ENCODE data around the gene FGGY. TPM values are rescaled to one million over a fixed set of nuclear protein-coding genes. Genes with fewer than 3 reads are reported as not detected.

FGGY gene
- total and polyA plus RNA-seq, 11 donors = 7.2 to 42.9 (median 32.0) TPM

DNA sequence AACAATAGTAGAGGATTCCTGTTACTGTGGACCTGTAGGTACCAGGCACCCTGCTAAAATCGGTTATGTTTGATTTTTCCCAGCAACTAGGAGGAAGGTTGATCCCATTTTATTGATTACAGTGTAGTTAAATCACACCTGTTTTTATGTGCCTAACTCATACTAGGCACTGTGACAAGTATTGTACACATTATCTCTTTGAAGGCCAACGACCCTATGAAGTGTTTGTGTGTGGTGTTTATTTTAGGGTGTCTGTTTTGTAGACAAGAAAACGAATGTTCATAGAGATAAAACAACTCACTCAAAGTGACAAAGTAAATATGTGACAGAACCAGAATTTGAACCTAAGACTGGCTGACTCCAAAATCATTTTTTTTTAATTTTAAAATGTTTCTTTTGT is 49.5 kb downstream of the FGGY start:
- intact Hi-C loops (cut with DNase I) = no loop called here

DNA sequence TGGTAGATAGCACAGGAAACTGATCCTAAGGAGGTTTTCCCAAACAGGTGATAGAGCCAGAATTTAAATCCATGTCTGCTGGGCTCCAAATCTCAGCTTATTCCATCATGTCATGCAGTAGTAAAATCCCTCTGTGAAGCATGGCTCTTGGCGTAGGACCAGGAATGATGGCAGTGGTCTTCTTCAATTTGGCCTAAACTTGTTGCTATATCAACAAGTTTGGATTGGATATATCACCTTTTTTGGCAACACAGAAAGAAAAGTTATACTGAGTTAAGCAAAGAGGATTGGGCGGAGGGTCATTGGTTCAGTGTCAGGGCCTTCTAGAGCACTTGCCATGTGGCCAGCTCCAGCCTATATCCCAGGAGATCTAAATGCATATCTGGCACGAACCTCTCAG is 52.2 kb downstream of the FGGY start:
- 87 to 95% (median 92%) methylated on average over 3 of the region's 3 CpGs for WGBS, 4 donors
- no peak for DNase-seq
- intact Hi-C loops (cut with DNase I) = no loop called here

More for the DNA sequence above, 49.5 kb downstream of the FGGY start:
- H3K36me3 ChIP-seq = peaks cover 0 to 5% (median 0%) of the 10 kb centered on the region in 9 donors
- no peaks in the 10 kb centered on the region for H3K27me3 ChIP-seq
- DNase-seq = no peak
- TF ChIP-seq, protein P1, sequence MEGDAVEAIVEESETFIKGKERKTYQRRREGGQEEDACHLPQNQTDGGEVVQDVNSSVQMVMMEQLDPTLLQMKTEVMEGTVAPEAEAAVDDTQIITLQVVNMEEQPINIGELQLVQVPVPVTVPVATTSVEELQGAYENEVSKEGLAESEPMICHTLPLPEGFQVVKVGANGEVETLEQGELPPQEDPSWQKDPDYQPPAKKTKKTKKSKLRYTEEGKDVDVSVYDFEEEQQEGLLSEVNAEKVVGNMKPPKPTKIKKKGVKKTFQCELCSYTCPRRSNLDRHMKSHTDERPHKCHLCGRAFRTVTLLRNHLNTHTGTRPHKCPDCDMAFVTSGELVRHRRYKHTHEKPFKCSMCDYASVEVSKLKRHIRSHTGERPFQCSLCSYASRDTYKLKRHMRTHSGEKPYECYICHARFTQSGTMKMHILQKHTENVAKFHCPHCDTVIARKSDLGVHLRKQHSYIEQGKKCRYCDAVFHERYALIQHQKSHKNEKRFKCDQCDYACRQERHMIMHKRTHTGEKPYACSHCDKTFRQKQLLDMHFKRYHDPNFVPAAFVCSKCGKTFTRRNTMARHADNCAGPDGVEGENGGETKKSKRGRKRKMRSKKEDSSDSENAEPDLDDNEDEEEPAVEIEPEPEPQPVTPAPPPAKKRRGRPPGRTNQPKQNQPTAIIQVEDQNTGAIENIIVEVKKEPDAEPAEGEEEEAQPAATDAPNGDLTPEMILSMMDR (IDR thresholded peaks at IDR 0.05) = no peak
- no peak for TF ChIP-seq POLR2A (IDR thresholded peaks at IDR 0.05)
- H3K4me1 ChIP-seq = no peaks in the 10 kb centered on the region
- H3K9me3 ChIP-seq = no peaks in the 10 kb centered on the region
- ATAC-seq = no peak
- WGBS, 4 donors = 57 to 78% (median 70%) methylated on average over 3 of the region's 3 CpGs
- no peak overlapping the region for H3K27ac ChIP-seq
- H3K4me3 ChIP-seq = no peak overlapping the region

GRCh38 chr1:59350521-59350920 is 53.6 kb downstream of the FGGY start:
- Histone ChIP-seq H3K27me3 (no peaks in the 10 kb centered on the region), H3K4me3 (no peak overlapping the region), H3K27ac (no peak overlapping the region), H3K4me1 (peaks cover 0 to 14% (median 0%) of the 10 kb centered on the region in 12 donors), H3K36me3 (peaks cover 0 to 5% (median 0%) of the 10 kb centered on the region in 9 donors), H3K9me3 (no peaks in the 10 kb centered on the region)
- intact Hi-C loops (cut with DNase I) = no loop called here
- WGBS, 4 donors = 83 to 85% (median 85%) methylated on average over 2 of the region's 2 CpGs
- DNase-seq (no peak), ATAC-seq (no peak)
- TF ChIP-seq POLR2A (IDR thresholded peaks at IDR 0.05) = no peak
- TF ChIP-seq, protein P1 (IDR thresholded peaks at IDR 0.05) = no peak

More for the DNA sequence above, 52.2 kb downstream of the FGGY start:
- no peak for TF ChIP-seq POLR2A (IDR thresholded peaks at IDR 0.05)
- TF ChIP-seq, protein P1 (IDR thresholded peaks at IDR 0.05) = no peak
- ATAC-seq = no peak
- H3K36me3 ChIP-seq = peaks cover 0 to 5% (median 0%) of the 10 kb centered on the region in 9 donors
- H3K9me3 ChIP-seq = no peaks in the 10 kb centered on the region
- peaks cover 0 to under 1% (median 0%) of the 10 kb centered on the region in 12 donors for H3K4me1 ChIP-seq
- no peaks in the 10 kb centered on the region for H3K27me3 ChIP-seq
- no peak overlapping the region for H3K27ac ChIP-seq
- no peak overlapping the region for H3K4me3 ChIP-seq

DNA sequence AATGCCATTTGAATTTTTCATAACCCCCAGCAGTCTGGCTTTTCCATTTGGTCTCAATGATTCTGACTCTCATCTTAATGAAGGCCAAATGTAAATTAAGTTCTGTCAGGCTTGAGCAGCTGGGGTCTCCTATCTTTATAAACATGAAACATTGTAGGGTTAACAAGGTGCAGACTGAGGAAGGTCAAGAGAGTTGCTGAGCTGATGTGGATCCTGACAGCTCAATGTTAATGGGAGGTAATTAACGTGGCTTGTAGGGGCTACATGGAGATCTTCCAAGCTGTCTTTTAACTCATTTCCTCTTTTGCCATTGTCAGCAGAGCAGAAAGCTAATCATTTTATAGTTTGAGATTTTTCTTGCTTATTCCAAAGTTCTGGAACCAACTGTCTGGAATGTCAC is 55.2 kb downstream of the FGGY start:
- H3K9me3 ChIP-seq = no peaks in the 10 kb centered on the region
- intact Hi-C loops (cut with DNase I) = no loop called here
- no peaks in the 10 kb centered on the region for H3K36me3 ChIP-seq
- 57 to 79% (median 70%) methylated on average over 1 of the region's 1 CpG for WGBS, 4 donors
- DNase-seq (no peak), ATAC-seq (no peak)
- TF ChIP-seq, protein P1 (IDR thresholded peaks at IDR 0.05) = no peak
- no peak for TF ChIP-seq POLR2A (IDR thresholded peaks at IDR 0.05)
- no peaks in the 10 kb centered on the region for H3K27me3 ChIP-seq
- H3K4me1 ChIP-seq = peaks cover 0 to 17% (median 0%) of the 10 kb centered on the region in 12 donors
- no peak overlapping the region for H3K4me3 ChIP-seq
- no peak overlapping the region for H3K27ac ChIP-seq
